Hematopoietic multipotent progenitor cell treated with erythropoietin and hydrocortisone succinate and interleukin-3 and kit ligand, for 6 days (in vitro differentiated cells): ENCODE data around the gene SCAND1.
"Not testable (repeated sequence)": the region's sequence is repeated elsewhere in the genome, so short reads cannot be mapped to it uniquely, and the experiment has no call there.

Experiments
- DNase-seq: peaks from one replicate; pipeline ENCODE4 v3.0.0-alpha.2; 2015

The SCAND1 gene

DNA sequence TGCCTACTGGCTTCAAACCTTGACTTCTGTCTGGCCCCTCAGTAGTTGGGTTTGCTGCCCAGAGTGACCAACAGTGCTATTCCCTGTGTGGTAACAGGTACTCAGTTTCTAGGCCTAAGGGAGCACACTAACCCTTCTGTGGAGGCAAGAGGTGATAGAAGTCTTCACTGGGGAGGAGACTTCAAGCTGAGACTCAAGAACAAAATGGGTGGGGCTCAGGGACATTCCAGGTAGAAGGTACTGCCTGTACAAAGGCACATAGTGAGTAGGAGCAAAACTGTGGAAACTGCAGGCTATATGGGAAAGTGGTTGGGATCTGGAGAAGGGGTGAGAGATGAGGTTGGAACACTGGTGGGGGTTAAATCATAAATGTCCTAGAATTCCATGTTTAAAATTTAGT, 2.3 kb upstream of the SCAND1 start:
- no peak for DNase-seq

DNA sequence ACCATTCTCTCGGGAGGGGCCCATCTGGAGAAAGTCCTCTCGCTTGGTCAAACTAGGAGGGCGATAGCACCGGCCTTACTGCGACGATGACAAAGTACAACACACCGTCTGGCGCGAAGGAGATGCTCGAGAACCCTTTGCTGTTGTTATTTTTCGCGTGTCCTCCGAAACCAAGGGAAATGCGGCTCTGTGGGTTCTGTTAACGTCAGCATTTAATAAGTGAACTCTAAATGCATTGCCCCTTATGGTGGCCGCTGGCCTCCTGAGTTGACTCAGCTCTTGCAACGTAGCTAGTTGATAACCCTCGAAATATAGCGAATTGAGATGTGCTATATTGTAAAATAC, 577 bp upstream of the SCAND1 start:
- DNase-seq = peak; percentile 67

DNA sequence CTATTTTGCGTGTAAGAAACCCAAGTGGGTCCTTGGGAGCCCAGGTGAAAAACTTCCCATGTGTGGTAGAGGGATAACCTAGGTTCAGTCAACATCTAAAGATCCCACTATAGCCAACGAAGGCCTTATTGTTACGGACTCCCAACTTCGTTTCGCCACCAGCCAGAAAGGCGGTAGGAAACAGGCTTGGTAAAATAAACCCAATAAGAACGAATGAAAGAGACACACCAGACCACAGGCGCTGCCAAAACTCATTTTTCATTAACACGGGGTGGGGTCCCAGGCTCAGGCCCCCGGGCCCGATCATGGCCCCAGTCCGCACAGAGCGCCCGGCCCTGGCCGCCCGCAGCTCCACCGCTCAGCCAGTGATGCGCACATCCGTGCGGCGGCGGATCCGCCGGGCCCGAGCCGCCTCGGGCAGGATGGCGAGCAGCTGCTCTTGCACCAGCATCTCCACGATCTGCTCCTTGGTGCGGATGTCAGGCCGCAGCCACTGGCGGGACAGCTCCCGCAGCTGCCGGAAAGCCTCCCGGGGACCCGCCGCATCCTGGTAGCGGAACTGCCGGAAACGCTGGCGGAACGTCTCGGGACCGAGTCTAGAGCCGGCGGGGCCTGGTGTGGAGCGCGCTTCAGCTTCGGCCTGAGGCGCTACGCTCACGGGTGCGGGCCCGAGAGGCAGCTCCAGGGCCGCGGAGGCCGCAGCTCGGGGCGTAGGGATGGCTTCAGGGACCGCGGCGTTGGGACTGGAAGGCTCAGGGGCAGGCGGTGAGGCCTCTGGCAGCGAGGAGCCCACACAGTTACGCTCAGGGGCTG, 709 bp downstream of the SCAND1 start:
- DNase-seq = peak; percentile 53

- peak; percentile 65 for DNase-seq
Measured at GRCh38 chr20:35952480-35953386, 1.6 kb downstream of the SCAND1 start.

GRCh38 chr20:35952080-35952479, 2.2 kb downstream of the SCAND1 start:
- DNase-seq = not testable (repeated sequence)

DNA sequence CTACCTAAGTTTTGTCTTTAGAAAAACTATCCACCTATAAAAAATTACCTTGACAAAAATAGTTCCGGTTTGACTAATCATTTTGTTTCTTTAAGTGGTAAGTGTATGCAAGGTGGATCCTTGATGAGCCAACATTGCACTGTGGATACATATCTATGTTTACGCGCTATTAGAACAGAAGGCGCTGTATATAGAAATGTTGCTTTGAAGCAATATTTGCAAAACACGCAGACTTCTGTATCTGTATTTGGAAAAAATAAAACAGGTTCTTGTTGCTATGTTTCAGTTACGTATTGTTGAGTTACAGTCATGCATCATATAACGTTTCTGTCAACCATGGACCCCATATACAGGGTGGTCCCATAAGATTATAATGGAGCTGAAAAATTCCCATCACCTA, 4.2 kb downstream of the SCAND1 start:
- no peak for DNase-seq

DNA sequence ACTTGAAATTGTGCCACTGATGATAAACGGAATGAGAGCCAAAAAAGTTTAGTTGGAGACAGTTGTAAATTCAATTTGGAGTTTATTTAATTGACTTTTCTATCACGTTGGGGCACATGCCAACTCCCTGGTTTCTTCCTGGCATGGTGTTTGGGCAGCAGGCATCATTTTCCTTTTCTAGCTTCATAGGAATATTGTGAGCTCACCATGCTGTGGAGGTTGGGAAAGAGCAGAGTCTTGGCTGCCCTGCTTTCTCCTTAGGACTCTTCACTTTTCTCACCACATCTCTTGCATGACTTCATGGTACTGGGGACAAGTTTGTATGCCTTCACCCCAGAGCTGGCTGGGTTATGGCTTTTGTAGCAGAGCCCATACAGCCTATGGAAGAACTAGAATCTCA, 6.4 kb downstream of the SCAND1 start:
- DNase-seq = no peak

DNA sequence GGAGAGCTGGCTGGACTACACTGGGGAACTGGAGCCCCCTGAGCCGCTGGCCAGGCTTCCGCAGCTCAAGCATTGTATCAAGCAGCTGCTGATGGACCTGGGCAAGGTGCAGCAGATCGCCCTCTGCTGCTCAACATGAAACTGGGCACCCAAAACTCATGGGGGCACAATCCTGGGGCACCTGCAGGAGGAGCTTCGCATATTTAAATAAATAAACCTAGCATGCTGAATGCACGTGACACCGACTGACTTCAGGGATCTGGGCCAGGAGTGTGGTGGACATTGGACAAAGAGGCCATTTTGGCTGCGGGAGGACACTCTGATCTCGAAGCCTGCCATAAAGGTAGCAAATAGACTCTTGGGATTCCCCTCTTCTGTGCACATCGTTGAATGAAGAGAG, 6.8 kb downstream of the SCAND1 start:
- peak; percentile 80 for DNase-seq

DNA sequence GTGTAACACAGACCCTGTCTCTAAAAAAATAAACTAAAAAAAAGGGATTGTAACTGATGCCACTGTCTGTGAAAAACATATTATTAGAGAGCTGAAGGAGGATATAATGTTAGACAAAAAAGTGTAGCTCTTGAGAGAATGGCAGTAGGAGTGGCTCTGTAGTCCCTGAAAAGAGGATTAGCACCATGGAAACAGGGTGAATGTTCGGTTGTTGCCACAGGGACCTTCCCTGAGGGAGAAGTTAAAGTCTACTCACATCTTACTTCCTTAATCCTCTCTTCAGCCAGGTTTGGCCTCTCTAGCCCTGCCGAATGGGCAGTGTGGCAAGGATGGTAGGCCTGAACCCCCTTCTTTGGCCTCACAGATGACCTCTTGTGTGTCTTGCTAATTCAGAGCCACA, 12.1 kb downstream of the SCAND1 start:
- DNase-seq = no peak

DNA sequence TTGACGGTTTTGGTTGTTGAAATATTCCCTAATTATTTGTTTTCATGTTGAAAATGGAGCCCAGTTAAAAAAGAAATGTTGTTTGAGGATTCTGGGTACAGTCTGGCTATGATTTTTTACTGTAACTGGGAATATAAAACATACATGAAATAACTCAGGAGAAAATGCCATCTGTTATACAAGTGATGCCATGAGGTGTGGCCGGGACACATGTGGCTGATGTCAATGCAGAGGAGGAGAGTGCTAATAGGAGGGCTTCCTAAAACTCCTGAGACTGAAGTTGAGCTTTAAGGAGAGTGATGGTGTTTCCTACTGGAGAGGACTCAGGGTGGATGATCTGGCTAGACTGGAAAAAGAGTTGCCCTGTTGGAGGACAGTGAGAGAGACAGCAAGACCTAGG, 12.7 kb downstream of the SCAND1 start:
- DNase-seq = no peak

DNA sequence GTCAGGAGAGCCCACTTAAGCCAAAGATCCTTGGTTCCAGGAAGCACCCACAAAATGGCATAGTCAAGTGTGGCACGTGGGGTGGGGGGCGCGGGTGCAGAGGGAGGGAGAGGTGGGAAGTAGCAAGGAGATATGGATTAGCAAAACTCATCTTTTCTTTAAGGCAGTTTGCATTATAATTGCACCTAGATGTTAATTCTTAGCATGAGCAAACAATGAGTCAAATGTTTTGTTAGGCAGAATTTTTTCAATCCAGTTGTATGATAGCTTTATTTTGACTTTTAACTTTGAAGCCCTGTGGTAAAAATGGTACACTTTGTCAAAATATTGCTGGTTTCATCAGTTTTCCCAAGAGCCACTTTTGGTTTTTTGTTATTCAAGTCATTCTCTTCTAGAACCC, 15.0 kb downstream of the SCAND1 start:
- no peak for DNase-seq

- no peak for DNase-seq
Measured at GRCh38 chr20:35934050-35934449, 20.3 kb downstream of the SCAND1 start.

DNA sequence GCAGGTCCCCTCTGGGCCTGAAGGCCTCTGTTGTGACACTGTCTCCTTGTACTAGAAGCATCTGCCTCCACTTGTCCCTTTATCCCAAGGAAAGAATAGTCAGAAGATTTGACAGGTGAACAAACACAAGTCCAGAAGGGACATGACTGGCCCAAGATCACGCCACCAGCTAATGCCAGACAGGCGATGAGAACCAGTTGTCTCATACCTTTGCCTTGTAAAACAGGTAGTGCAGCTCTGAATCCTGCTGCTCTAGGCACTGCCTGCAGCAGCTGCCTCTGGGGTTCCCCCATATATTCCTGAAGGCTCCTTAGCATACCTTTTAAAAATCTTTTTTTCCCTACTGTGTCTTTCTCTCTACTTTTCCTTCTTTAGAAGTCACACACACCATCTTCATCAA, 25.0 kb downstream of the SCAND1 start:
- DNase-seq = no peak

GRCh38 chr20:35920523-35920922, 33.8 kb downstream of the SCAND1 start:
- DNase-seq = no peak

DNA sequence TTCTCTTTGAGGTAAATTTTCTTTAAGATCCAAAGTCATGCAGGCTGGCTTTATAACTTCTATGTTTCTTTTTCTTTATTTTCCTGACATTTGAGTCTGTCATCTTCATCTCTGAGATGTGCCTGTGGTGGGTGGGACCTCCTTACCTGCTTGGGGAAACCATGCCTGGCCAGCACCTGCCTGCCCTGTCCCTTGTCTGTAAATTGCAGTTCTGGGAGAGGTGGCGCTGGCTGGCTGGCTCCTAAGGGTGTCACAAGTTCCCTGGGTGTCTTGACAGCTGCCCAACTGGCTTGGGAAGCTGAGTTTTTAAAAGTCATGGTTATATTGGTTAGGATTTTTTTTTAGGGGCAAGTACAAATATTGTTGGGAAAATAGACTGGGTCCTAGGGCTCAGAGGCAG, 36.3 kb downstream of the SCAND1 start:
- DNase-seq = no peak

- peak; percentile 67 for DNase-seq
Measured at GRCh38 chr20:35917077-35917476, 37.2 kb downstream of the SCAND1 start.

DNA sequence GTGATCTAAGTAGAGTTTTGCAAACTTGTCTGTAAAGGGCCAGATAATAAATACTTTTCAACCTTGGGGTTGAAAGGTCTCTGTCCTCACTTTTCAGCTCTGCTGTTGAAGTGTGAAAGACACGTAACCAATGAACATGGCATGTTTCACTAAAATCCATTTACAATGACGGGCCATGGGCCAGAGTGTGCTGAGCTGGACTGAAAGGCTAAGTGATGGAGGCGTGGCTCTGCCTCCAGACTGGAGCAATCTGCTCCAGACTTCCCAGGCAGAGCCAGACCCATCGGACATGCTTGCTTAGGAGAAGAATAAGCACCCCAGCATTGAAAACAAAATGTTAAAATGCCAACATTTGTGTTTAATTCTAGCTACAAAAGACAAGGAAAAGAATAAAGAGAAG, 41.4 kb downstream of the SCAND1 start:
- no peak for DNase-seq

- no peak for DNase-seq
Measured at GRCh38 chr20:35910254-35910653, 44.0 kb downstream of the SCAND1 start.

GRCh38 chr20:35909796-35910195, 44.5 kb downstream of the SCAND1 start:
- DNase-seq = no peak

GRCh38 chr20:35909176-35909575, 45.1 kb downstream of the SCAND1 start:
- DNase-seq = no peak

GRCh38 chr20:35908007-35908406, 46.3 kb downstream of the SCAND1 start:
- DNase-seq = no peak

DNA sequence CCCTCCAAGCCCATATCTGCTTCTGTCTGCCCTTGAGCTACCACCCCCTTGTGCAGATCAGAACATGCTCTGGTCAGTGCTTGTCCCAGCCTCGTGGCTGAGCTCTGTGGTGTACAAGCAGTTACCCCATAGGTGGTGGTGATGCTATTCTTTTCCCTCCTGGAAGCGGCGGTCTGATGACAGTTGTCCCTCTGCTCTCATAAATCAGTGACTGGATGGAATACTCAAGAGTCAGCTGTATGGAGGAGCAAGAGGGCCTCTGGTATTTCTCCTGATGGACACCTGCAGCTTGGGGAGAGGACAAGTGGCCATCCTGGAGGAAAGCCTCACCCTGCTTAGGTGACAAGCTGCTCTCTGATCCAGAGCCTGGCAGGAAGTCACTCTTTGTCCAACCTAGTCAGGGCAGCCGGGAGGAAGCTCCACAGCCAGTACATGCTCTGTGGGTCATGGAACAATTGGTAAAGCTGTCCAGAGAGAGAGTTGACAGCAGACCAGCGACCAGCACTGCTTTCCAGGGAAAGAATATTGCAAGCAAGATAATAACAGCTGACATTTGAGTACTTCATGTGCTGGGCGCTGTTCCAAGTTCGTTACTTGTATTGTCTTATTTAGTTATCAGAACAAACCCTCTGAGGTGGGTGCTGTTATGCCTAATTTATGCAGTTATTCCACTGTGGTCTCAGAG, 47.1 kb downstream of the SCAND1 start:
- DNase-seq = peak; percentile 97

DNA sequence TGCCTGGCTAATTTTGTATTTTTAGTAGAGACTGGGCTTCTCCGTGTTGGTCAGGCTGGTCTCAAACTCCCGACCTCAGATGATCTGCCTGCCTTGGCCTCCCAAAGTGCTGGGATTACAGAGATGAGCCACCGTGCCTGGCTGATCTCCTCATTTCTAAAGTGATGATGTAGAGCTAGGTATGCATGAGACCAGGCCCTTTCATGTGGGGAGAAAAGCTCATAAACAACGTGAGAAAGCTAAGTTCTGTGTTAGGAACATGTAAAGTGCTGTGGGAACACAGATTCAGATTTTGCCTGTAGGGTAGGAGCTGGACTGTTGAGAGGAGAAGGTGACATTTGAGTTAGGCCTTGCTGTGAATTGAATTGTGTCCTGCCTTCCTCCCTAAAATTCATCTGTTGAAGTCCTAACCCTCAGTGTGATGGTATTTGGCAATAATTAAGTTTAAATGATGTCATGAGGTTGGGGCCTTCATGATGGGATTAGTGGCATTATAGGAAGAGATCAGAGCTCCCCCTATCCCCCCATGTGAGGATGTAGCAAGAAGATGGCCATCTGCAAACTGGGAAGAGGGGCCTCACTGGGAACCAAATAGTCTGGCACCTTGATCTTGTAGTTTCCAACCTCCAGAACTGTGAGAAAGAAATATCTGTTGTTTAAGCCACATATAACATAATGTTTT, 49.2 kb downstream of the SCAND1 start:
- DNase-seq = no peak
